CD4-positive, alpha-beta memory T cell (primary cell): ENCODE data around the gene PGC. TPM values are rescaled to one million over a fixed set of nuclear protein-coding genes. Genes with fewer than 3 reads are reported as not detected.

Source experiments
- CTCF ChIA-PET: fragments of 350-600 bp; sonication (Branson Sonifier 250); formaldehyde crosslinking; loops from one replicate; lab custom pipeline; 2021; ENCODE audit warnings: inconsistent platforms; ENCODE audit not compliant: partially characterized antibody; lab: Charles Lee
- POLR2A ChIA-PET: fragments of 350-600 bp; sonication (Branson Sonifier 250); formaldehyde crosslinking; loops from one replicate; lab custom pipeline; 2021; ENCODE audit not compliant: partially characterized antibody; lab: Charles Lee
- DNase-seq, 5 donors: peaks; one replicate each; pipeline versions ENCODE4 v3.0.0 to v3.0.0-alpha.2; 2020 to 2022; ENCODE audit warnings: mixed read lengths in 1 of 5
- H3K27ac ChIP-seq: one replicate; pipeline ENCODE4 v1.7.0; 2013; ENCODE audit warnings: low read depth, low read length
- H3K27me3 ChIP-seq: 2 replicates; pipeline ENCODE4 v1.7.0; 2013; ENCODE audit warnings: mild to moderate bottlenecking, low read length, moderate library complexity; ENCODE audit not compliant: insufficient read depth
- H3K36me3 ChIP-seq: 2 replicates; pipeline ENCODE4 v1.7.0; 2013; ENCODE audit warnings: mild to moderate bottlenecking, low read length, moderate library complexity; ENCODE audit not compliant: insufficient read depth
- H3K4me1 ChIP-seq: 2 replicates; pipeline ENCODE4 v1.7.0; 2013; ENCODE audit warnings: mild to moderate bottlenecking, low read length, moderate library complexity; ENCODE audit not compliant: insufficient read depth
- H3K4me3 ChIP-seq, 2 donors: one replicate each; pipeline ENCODE4 v1.7.0; 2013; ENCODE audit warnings: low read length in 2 of 2, mild to moderate bottlenecking in 1 of 2
- H3K9me3 ChIP-seq, 2 donors: one replicate each; pipeline ENCODE4 v1.7.0; 2013; ENCODE audit warnings: low read length in 2 of 2, control low read depth in 1 of 2; ENCODE audit not compliant: control insufficient read depth in 1 of 2
- H3K27ac Mint-ChIP-seq, 7 donors: one replicate each; pipeline ENCODE4 v1.8.0; 2020 to 2021; ENCODE audit warnings: mixed read lengths in 7 of 7, mild to moderate bottlenecking in 6 of 7, inconsistent platforms in 3 of 7, moderate library complexity in 3 of 7
- H3K27me3 Mint-ChIP-seq, 2 donors: one replicate each; pipeline ENCODE4 v1.8.0; 2020 to 2021; ENCODE audit warnings: mixed read lengths in 2 of 2
- H3K36me3 Mint-ChIP-seq, 2 donors: one replicate each; pipeline ENCODE4 v1.8.0; 2020 to 2021; ENCODE audit warnings: mixed read lengths in 2 of 2, inconsistent platforms in 1 of 2, mild to moderate bottlenecking in 1 of 2
- H3K4me1 Mint-ChIP-seq, 4 donors: one replicate each; pipeline ENCODE4 v1.8.0; 2020 to 2021; ENCODE audit warnings: mixed read lengths in 4 of 4, mild to moderate bottlenecking in 1 of 4
- H3K4me3 Mint-ChIP-seq, 8 donors: one replicate each; pipeline ENCODE4 v1.8.0; 2020 to 2021; ENCODE audit warnings: mixed read lengths in 8 of 8, mild to moderate bottlenecking in 7 of 8, moderate library complexity in 6 of 8, inconsistent platforms in 3 of 8
- H3K9me3 Mint-ChIP-seq, 8 donors: one replicate each; pipeline ENCODE4 v1.8.0; 2020 to 2021; ENCODE audit warnings: mixed read lengths in 8 of 8, mild to moderate bottlenecking in 5 of 8, inconsistent platforms in 3 of 8, moderate library complexity in 1 of 8
- intact Hi-C: fragments of 100-400 bp; cut with micrococcal nuclease; formaldehyde crosslinking; loops from one replicate; pipeline ENCODE4 v1.15.1; 2023
- polyA plus RNA-seq, 2 donors: library from polyadenylated mRNA; unstranded; fragments of 300-500 nt; fragmentation: Illumina TruSeq; gene quantifications; one replicate each; pipeline ENCODE4 v1.2.3, GENCODE V29; 2021
- total RNA-seq, 2 experiments: library from RNA; stranded (reverse); gene quantifications; one replicate each; pipeline ENCODE4 v1.2.3, GENCODE V29; 2021

The PGC gene
- total and polyA plus RNA-seq, 4 experiments from 2014 or later = not detected

- DNase-seq = no peak
- Mint-ChIP-seq H3K4me1 (no peaks in the 10 kb centered on the region), H3K9me3 (no peaks in the 10 kb centered on the region), H3K27ac (no peak overlapping the region), H3K27me3 (peaks cover 0 to 4% of the 10 kb centered on the region in 2 donors), H3K36me3 (no peaks in the 10 kb centered on the region), H3K4me3 (no peak overlapping the region)
- no peaks in the 10 kb centered on the region for H3K9me3 ChIP-seq
- intact Hi-C loops = no loop called here
- no peak overlapping the region for H3K27ac ChIP-seq
- no peaks in the 10 kb centered on the region for H3K27me3 ChIP-seq
- no peaks in the 10 kb centered on the region for H3K36me3 ChIP-seq
- no peak overlapping the region for H3K4me3 ChIP-seq
- ChIA-PET POLR2A (no interaction called here), CTCF (no interaction called here)
- H3K4me1 ChIP-seq = no peaks in the 10 kb centered on the region
Measured at GRCh38 chr6:41759106-41759904, 12.1 kb upstream of the PGC start.

DNA sequence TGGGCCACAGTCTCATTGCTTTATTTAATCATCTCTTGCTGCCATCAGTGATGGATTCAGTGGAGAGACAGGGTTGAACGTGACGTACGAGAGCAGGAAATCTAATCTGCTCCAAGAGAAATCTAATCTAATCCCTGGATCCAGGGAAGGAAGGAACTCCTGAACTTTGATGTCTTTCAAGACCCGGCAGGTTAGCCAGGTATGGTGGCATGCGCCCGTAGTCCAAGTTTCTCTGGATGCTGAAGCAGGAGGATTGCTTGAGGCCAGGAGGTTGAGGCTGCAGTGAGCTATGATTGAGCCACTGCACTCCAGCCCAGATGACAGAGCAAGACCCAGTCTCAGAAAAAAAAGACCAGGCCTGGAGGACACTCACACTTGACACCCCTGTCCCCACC is 11.4 kb upstream of the PGC start:
- H3K9me3 ChIP-seq = no peaks in the 10 kb centered on the region
- no peak overlapping the region for H3K4me3 ChIP-seq
- intact Hi-C loops = no loop called here
- Mint-ChIP-seq H3K36me3 (no peaks in the 10 kb centered on the region), H3K27me3 (peaks cover 0 to 4% of the 10 kb centered on the region in 2 donors), H3K9me3 (no peaks in the 10 kb centered on the region), H3K27ac (no peak overlapping the region), H3K4me3 (no peak overlapping the region), H3K4me1 (no peaks in the 10 kb centered on the region)
- H3K36me3 ChIP-seq = no peaks in the 10 kb centered on the region
- no peaks in the 10 kb centered on the region for H3K27me3 ChIP-seq
- no peak overlapping the region for H3K27ac ChIP-seq
- ChIA-PET CTCF (no interaction called here), POLR2A (no interaction called here)
- no peak for DNase-seq
- no peaks in the 10 kb centered on the region for H3K4me1 ChIP-seq

GRCh38 chr6:41757931-41758640 is 10.9 kb upstream of the PGC start:
- no peak overlapping the region for H3K4me3 ChIP-seq
- H3K27ac ChIP-seq = no peak overlapping the region
- H3K9me3 ChIP-seq = no peaks in the 10 kb centered on the region
- Mint-ChIP-seq H3K4me3 (no peak overlapping the region), H3K4me1 (no peaks in the 10 kb centered on the region), H3K9me3 (no peaks in the 10 kb centered on the region), H3K27ac (no peak overlapping the region), H3K27me3 (peaks cover 0 to 4% of the 10 kb centered on the region in 2 donors), H3K36me3 (no peaks in the 10 kb centered on the region)
- ChIA-PET CTCF (no interaction called here), POLR2A (no interaction called here)
- intact Hi-C loops = no loop called here
- no peaks in the 10 kb centered on the region for H3K36me3 ChIP-seq
- H3K27me3 ChIP-seq = no peaks in the 10 kb centered on the region
- H3K4me1 ChIP-seq = no peaks in the 10 kb centered on the region
- no peak for DNase-seq

DNA sequence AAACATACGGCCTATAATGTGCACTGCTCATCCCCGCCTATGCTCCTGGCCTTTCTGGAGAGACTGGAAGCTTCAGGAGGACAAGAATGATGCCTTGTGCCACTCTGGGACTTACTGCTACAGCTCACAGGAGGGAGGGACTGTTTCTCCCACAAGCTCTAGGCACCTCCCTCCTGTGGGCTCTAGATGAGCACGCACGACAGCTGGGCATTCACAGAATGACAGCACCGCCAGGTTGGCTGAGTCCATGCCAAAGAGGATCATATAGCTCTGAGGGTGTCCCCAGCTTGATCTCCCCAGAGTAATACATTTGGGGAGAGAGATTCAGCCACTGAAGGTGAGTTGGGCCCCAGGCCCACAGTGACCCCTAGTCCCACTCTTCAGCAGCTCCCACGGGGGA is 10.1 kb upstream of the PGC start:
- no peak overlapping the region for H3K4me3 ChIP-seq
- DNase-seq = no peak
- H3K4me1 ChIP-seq = no peaks in the 10 kb centered on the region
- no peaks in the 10 kb centered on the region for H3K4me1 Mint-ChIP-seq
- ChIA-PET POLR2A (no interaction called here), CTCF (no interaction called here)
- no peak overlapping the region for H3K27ac Mint-ChIP-seq
- H3K36me3 Mint-ChIP-seq = no peaks in the 10 kb centered on the region
- intact Hi-C loops = no loop called here
- H3K27me3 Mint-ChIP-seq = peaks cover 0 to 3% of the 10 kb centered on the region in 2 donors
- no peaks in the 10 kb centered on the region for H3K9me3 ChIP-seq
- no peaks in the 10 kb centered on the region for H3K27me3 ChIP-seq
- H3K27ac ChIP-seq = no peak overlapping the region
- no peak overlapping the region for H3K4me3 Mint-ChIP-seq
- H3K9me3 Mint-ChIP-seq = no peaks in the 10 kb centered on the region
- H3K36me3 ChIP-seq = no peaks in the 10 kb centered on the region

DNA sequence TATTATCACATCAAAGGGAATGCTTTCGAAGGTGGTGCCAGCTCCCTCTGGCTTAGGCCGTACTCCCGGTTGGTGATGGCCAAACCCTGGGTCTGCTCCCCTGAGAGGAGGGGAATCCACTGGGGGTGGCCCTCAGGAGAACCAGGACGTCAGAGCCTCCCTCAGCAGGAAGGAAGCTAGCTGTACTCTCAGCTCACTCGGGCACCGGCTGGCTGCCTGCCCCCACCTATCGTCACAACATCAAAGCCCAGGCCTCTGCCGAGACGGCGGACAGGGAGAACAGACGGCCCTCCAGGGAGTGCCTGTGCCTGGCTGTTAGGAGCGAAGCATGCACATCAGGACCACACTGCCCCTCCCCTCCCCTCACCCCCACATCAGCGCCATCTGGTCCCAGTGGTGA is 9.2 kb upstream of the PGC start:
- intact Hi-C loops = no loop called here
- Histone ChIP-seq H3K9me3 (no peaks in the 10 kb centered on the region), H3K4me1 (no peaks in the 10 kb centered on the region), H3K4me3 (no peak overlapping the region), H3K27ac (no peak overlapping the region), H3K36me3 (no peaks in the 10 kb centered on the region), H3K27me3 (no peaks in the 10 kb centered on the region)
- CTCF ChIA-PET = no interaction called here
- no peak for DNase-seq
- no peaks in the 10 kb centered on the region for H3K36me3 Mint-ChIP-seq
- H3K4me1 Mint-ChIP-seq = no peaks in the 10 kb centered on the region
- H3K27ac Mint-ChIP-seq = no peak overlapping the region
- no peaks in the 10 kb centered on the region for H3K9me3 Mint-ChIP-seq
- H3K27me3 Mint-ChIP-seq = peaks cover 0 to 2% of the 10 kb centered on the region in 2 donors
- POLR2A ChIA-PET = no interaction called here
- no peak overlapping the region for H3K4me3 Mint-ChIP-seq

- no peak overlapping the region for H3K27ac ChIP-seq
- no peaks in the 10 kb centered on the region for H3K27me3 Mint-ChIP-seq
- H3K27me3 ChIP-seq = no peaks in the 10 kb centered on the region
- POLR2A ChIA-PET = no interaction called here
- H3K4me1 Mint-ChIP-seq = no peaks in the 10 kb centered on the region
- intact Hi-C loops = no loop called here
- CTCF ChIA-PET = no interaction called here
- no peak for DNase-seq
- H3K9me3 Mint-ChIP-seq = no peaks in the 10 kb centered on the region
- H3K27ac Mint-ChIP-seq = peak overlapping the region in 1 of 7 donors; percentile 36
- no peaks in the 10 kb centered on the region for H3K4me1 ChIP-seq
- H3K4me3 ChIP-seq = no peak overlapping the region
- no peaks in the 10 kb centered on the region for H3K36me3 ChIP-seq
- H3K4me3 Mint-ChIP-seq = no peak overlapping the region
- no peaks in the 10 kb centered on the region for H3K36me3 Mint-ChIP-seq
- no peaks in the 10 kb centered on the region for H3K9me3 ChIP-seq
Measured at GRCh38 chr6:41755895-41756294, 8.7 kb upstream of the PGC start.

- CTCF ChIA-PET = interaction anchor here (1.2 kb wide), 1 partner anchor 25 kb away, joined by 3 read pairs; no protein-coding TSS in a partner anchor
- H3K36me3 ChIP-seq = no peaks in the 10 kb centered on the region
- H3K27me3 ChIP-seq = no peaks in the 10 kb centered on the region
- H3K4me1 ChIP-seq = no peaks in the 10 kb centered on the region
- H3K4me1 Mint-ChIP-seq = no peaks in the 10 kb centered on the region
- no peaks in the 10 kb centered on the region for H3K9me3 Mint-ChIP-seq
- no peak overlapping the region for H3K4me3 Mint-ChIP-seq
- H3K9me3 ChIP-seq = no peaks in the 10 kb centered on the region
- intact Hi-C loops = no loop called here
- H3K27ac ChIP-seq = no peak overlapping the region
- no peak for DNase-seq
- H3K27me3 Mint-ChIP-seq = peaks cover 0 to 2% of the 10 kb centered on the region in 2 donors
- H3K27ac Mint-ChIP-seq = no peak overlapping the region
- no peaks in the 10 kb centered on the region for H3K36me3 Mint-ChIP-seq
- POLR2A ChIA-PET = no interaction called here
- H3K4me3 ChIP-seq = no peak overlapping the region
Measured at GRCh38 chr6:41750374-41750773, 3.2 kb upstream of the PGC start.
